ENCODE measurements around the gene CAMTA1. TPM values are rescaled to one million over a fixed set of nuclear protein-coding genes. Genes with fewer than 3 reads are reported as not detected.
A peak's percentile ranks its signal among the peaks of the same experiment; 100 is the strongest.

CAMTA1 gene
- polyA plus RNA-seq, 2 donors, result 61.1 to 75.0 TPM

GRCh38 chr1:7549277-7550161 is 764.3 kb downstream of the CAMTA1 start:
- no peaks in the 10 kb centered on the region for H3K36me3 ChIP-seq (ENCODE audit: control insufficient read depth in 2 of 2, insufficient read depth in 2 of 2, low read length in 1 of 2)
- no peaks in the 10 kb centered on the region for H3K27me3 ChIP-seq (ENCODE audit: control insufficient read depth in 1 of 2, insufficient read depth in 2 of 2, low read length in 2 of 2)
- no peak overlapping the region for H3K4me3 ChIP-seq (ENCODE audit: low read depth in 1 of 2, low read length in 2 of 2)
- peaks cover 0 to 4% of the 10 kb centered on the region in 2 donors for H3K9me3 ChIP-seq (ENCODE audit: control insufficient read depth in 2 of 2, insufficient read depth in 1 of 2, low read depth in 1 of 2, low read length in 1 of 2)
- WGBS, 2 donors, result 25 to 30% methylated on average over 10 of the region's 10 CpGs
- peaks cover 4 to 10% of the 10 kb centered on the region in 2 donors for H3K4me1 ChIP-seq (ENCODE audit: control insufficient read depth in 2 of 2, insufficient read depth in 2 of 2, low read length in 1 of 2)
- H3K27ac ChIP-seq (ENCODE audit: low read depth in 2 of 2, low read length in 1 of 2), result peak overlapping the region in 1 of 2 donors; percentile 57

DNA sequence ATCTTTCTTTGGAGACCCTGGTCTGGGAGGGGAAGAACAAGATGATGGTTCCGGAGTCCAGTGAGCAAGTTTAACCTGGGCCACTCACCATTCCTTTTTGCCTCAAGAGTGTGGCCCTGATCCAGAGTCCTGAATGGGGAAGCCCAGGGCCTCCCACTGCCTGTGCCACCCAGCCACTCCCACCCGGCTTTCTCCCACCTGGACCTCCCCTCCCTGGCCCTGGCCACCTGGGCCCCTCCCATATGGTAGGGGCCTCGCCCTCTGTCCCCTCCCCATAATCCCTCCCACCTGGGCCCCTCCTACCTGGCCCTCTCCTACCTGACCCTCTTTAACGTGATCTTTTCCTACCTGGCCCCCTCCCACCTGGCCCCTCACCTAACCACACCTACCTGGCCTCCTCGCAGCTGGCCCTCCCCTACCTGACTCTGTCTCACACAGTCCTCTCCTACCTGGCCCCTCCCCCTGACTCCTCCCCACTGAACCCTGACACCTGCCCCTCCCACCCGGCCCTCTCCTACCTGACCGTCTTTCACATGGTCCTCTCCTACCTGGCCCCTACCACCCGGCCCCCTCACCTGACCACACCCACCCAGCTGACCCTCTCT is 765.1 kb downstream of the CAMTA1 start:
- WGBS, 2 donors, result 58 to 60% methylated on average over 8 of the region's 8 CpGs
- Histone ChIP-seq H3K4me3 (ENCODE audit: low read depth in 1 of 2, low read length in 2 of 2) (no peak overlapping the region), H3K27ac (ENCODE audit: low read depth in 2 of 2, low read length in 1 of 2) (no peak overlapping the region), H3K27me3 (ENCODE audit: control insufficient read depth in 1 of 2, insufficient read depth in 2 of 2, low read length in 2 of 2) (no peaks in the 10 kb centered on the region), H3K9me3 (ENCODE audit: control insufficient read depth in 2 of 2, insufficient read depth in 1 of 2, low read depth in 1 of 2, low read length in 1 of 2) (peaks cover 0 to 4% of the 10 kb centered on the region in 2 donors), H3K36me3 (ENCODE audit: control insufficient read depth in 2 of 2, insufficient read depth in 2 of 2, low read length in 1 of 2) (no peaks in the 10 kb centered on the region), H3K4me1 (ENCODE audit: control insufficient read depth in 2 of 2, insufficient read depth in 2 of 2, low read length in 1 of 2) (peaks cover 4 to 10% of the 10 kb centered on the region in 2 donors)

DNA sequence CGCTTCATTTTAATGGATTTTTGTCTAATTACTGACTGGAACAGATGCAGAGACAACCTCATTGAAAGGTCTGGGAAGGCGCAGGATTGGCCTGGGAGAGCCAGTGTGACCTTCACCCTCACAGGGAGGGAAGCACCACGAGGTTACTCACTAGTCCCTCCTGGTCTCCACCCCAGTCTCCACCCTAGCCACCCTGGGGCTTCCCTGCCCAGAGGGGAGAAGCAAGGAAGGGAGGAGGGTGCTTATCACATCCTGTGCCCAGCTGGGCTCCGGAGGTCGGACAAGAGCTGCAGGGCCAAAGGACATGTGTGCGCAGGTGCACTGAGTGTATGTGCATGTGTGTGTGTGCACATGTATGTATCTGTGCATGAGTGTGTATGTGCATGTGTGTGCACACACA is 765.7 kb downstream of the CAMTA1 start:
- WGBS, 2 donors, result 61 to 67% methylated on average over 6 of the region's 6 CpGs
- Histone ChIP-seq H3K9me3 (ENCODE audit: control insufficient read depth in 2 of 2, insufficient read depth in 1 of 2, low read depth in 1 of 2, low read length in 1 of 2) (peaks cover 0 to 4% of the 10 kb centered on the region in 2 donors), H3K36me3 (ENCODE audit: control insufficient read depth in 2 of 2, insufficient read depth in 2 of 2, low read length in 1 of 2) (no peaks in the 10 kb centered on the region), H3K4me3 (ENCODE audit: low read depth in 1 of 2, low read length in 2 of 2) (no peak overlapping the region), H3K27me3 (ENCODE audit: control insufficient read depth in 1 of 2, insufficient read depth in 2 of 2, low read length in 2 of 2) (no peaks in the 10 kb centered on the region), H3K4me1 (ENCODE audit: control insufficient read depth in 2 of 2, insufficient read depth in 2 of 2, low read length in 1 of 2) (peaks cover 6 to 10% of the 10 kb centered on the region in 2 donors), H3K27ac (ENCODE audit: low read depth in 2 of 2, low read length in 1 of 2) (no peak overlapping the region)

GRCh38 chr1:7551442-7551841 is 766.2 kb downstream of the CAMTA1 start:
- H3K4me3 ChIP-seq (ENCODE audit: low read depth in 1 of 2, low read length in 2 of 2), result no peak overlapping the region
- H3K27me3 ChIP-seq (ENCODE audit: control insufficient read depth in 1 of 2, insufficient read depth in 2 of 2, low read length in 2 of 2), result no peaks in the 10 kb centered on the region
- H3K4me1 ChIP-seq (ENCODE audit: control insufficient read depth in 2 of 2, insufficient read depth in 2 of 2, low read length in 1 of 2), result peaks cover 8 to 10% of the 10 kb centered on the region in 2 donors
- peaks cover 0 to 4% of the 10 kb centered on the region in 2 donors for H3K9me3 ChIP-seq (ENCODE audit: control insufficient read depth in 2 of 2, insufficient read depth in 1 of 2, low read depth in 1 of 2, low read length in 1 of 2)
- 54 to 73% methylated on average over 8 of the region's 8 CpGs for WGBS, 2 donors
- H3K27ac ChIP-seq (ENCODE audit: low read depth in 2 of 2, low read length in 1 of 2), result no peak overlapping the region
- no peaks in the 10 kb centered on the region for H3K36me3 ChIP-seq (ENCODE audit: control insufficient read depth in 2 of 2, insufficient read depth in 2 of 2, low read length in 1 of 2)

GRCh38 chr1:7552402-7552801 is 767.1 kb downstream of the CAMTA1 start:
- Histone ChIP-seq H3K4me3 (ENCODE audit: low read depth in 1 of 2, low read length in 2 of 2) (no peak overlapping the region), H3K27me3 (ENCODE audit: control insufficient read depth in 1 of 2, insufficient read depth in 2 of 2, low read length in 2 of 2) (no peaks in the 10 kb centered on the region), H3K27ac (ENCODE audit: low read depth in 2 of 2, low read length in 1 of 2) (no peak overlapping the region), H3K36me3 (ENCODE audit: control insufficient read depth in 2 of 2, insufficient read depth in 2 of 2, low read length in 1 of 2) (no peaks in the 10 kb centered on the region), H3K9me3 (ENCODE audit: control insufficient read depth in 2 of 2, insufficient read depth in 1 of 2, low read depth in 1 of 2, low read length in 1 of 2) (peaks cover 0 to 4% of the 10 kb centered on the region in 2 donors), H3K4me1 (ENCODE audit: control insufficient read depth in 2 of 2, insufficient read depth in 2 of 2, low read length in 1 of 2) (peaks cover 8 to 10% of the 10 kb centered on the region in 2 donors)
- 76 to 78% methylated on average over 9 of the region's 9 CpGs for WGBS, 2 donors

- H3K4me1 ChIP-seq (ENCODE audit: control insufficient read depth in 2 of 2, insufficient read depth in 2 of 2, low read length in 1 of 2), result peaks cover 8 to 10% of the 10 kb centered on the region in 2 donors
- H3K27ac ChIP-seq (ENCODE audit: low read depth in 2 of 2, low read length in 1 of 2), result no peak overlapping the region
- no peaks in the 10 kb centered on the region for H3K36me3 ChIP-seq (ENCODE audit: control insufficient read depth in 2 of 2, insufficient read depth in 2 of 2, low read length in 1 of 2)
- H3K4me3 ChIP-seq (ENCODE audit: low read depth in 1 of 2, low read length in 2 of 2), result no peak overlapping the region
- no peaks in the 10 kb centered on the region for H3K27me3 ChIP-seq (ENCODE audit: control insufficient read depth in 1 of 2, insufficient read depth in 2 of 2, low read length in 2 of 2)
- H3K9me3 ChIP-seq (ENCODE audit: control insufficient read depth in 2 of 2, insufficient read depth in 1 of 2, low read depth in 1 of 2, low read length in 1 of 2), result peaks cover 0 to 4% of the 10 kb centered on the region in 2 donors
- 76 to 84% methylated on average over 3 of the region's 3 CpGs for WGBS, 2 donors
Observed at GRCh38 chr1:7553042-7553690, 767.9 kb downstream of the CAMTA1 start.

- 65% methylated on average over 8 of the region's 8 CpGs for WGBS, 2 donors
- Histone ChIP-seq H3K27me3 (ENCODE audit: control insufficient read depth in 1 of 2, insufficient read depth in 2 of 2, low read length in 2 of 2) (no peaks in the 10 kb centered on the region), H3K4me3 (ENCODE audit: low read depth in 1 of 2, low read length in 2 of 2) (no peak overlapping the region)
Observed at GRCh38 chr1:7554385-7555235, 769.4 kb downstream of the CAMTA1 start.

DNA sequence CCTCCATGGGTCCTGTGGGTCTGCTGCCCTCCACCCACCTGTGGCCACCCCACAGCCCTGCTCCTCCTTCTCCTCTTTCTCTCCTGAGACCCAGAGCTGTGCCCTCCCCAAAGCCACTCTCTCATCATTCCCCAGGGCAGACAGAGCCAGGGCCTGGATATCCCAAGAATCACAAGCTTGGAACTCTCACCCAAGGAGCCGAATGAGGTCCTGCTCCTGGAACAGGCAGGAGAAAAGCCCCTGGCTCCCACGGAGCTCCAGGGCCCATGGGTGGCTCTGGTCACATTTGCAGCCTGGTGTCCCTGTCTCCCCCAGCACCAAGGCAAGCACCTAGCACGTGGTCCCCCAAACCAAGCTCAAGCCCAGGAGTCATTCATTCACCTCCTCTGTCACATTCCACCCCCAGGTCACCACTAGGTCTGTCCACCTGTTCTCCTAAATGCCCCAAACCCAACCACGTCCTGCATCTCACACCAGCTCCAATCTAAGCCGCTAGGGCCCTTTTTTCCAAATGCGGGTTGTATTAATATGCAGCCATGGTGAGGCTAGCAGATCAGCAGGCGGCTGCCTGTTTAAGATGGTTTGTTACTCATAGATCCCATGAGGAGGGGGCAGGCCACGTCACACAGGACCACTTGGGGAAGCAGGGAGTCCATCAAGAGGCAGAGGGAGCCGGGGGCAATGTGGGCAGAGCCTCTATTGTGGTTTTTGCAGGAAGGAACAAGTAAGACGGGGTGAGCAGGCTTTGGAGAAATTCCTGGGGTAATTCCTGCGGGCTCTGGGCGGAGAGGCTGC is 770.3 kb downstream of the CAMTA1 start:
- WGBS, 2 donors, result 64 to 69% methylated on average over 12 of the region's 12 CpGs
- Histone ChIP-seq H3K36me3 (ENCODE audit: control insufficient read depth in 2 of 2, insufficient read depth in 2 of 2, low read length in 1 of 2) (no peaks in the 10 kb centered on the region), H3K27ac (ENCODE audit: low read depth in 2 of 2, low read length in 1 of 2) (no peak overlapping the region), H3K4me3 (ENCODE audit: low read depth in 1 of 2, low read length in 2 of 2) (no peak overlapping the region), H3K27me3 (ENCODE audit: control insufficient read depth in 1 of 2, insufficient read depth in 2 of 2, low read length in 2 of 2) (no peaks in the 10 kb centered on the region), H3K4me1 (ENCODE audit: control insufficient read depth in 2 of 2, insufficient read depth in 2 of 2, low read length in 1 of 2) (peaks cover 3 to 4% of the 10 kb centered on the region in 2 donors), H3K9me3 (ENCODE audit: control insufficient read depth in 2 of 2, insufficient read depth in 1 of 2, low read depth in 1 of 2, low read length in 1 of 2) (peaks cover 0 to 4% of the 10 kb centered on the region in 2 donors)

More at GRCh38 chr1:7554385-7555235, 769.4 kb downstream of the CAMTA1 start:
- no peak overlapping the region for H3K27ac ChIP-seq (ENCODE audit: low read depth in 2 of 2, low read length in 1 of 2)
- no peaks in the 10 kb centered on the region for H3K36me3 ChIP-seq (ENCODE audit: control insufficient read depth in 2 of 2, insufficient read depth in 2 of 2, low read length in 1 of 2)
- H3K9me3 ChIP-seq (ENCODE audit: control insufficient read depth in 2 of 2, insufficient read depth in 1 of 2, low read depth in 1 of 2, low read length in 1 of 2), result peaks cover 0 to 4% of the 10 kb centered on the region in 2 donors
- peaks cover 3 to 7% of the 10 kb centered on the region in 2 donors for H3K4me1 ChIP-seq (ENCODE audit: control insufficient read depth in 2 of 2, insufficient read depth in 2 of 2, low read length in 1 of 2)
